Bronchial epithelial cell (primary cell): ENCODE data around the gene TMEM140. TPM values are rescaled to one million over a fixed set of nuclear protein-coding genes. Genes with fewer than 3 reads are reported as not detected.
A peak's percentile ranks its signal among the peaks of the same experiment; 100 is the strongest.

Source experiments
- DNase-seq: peaks from one replicate; pipeline ENCODE4 v3.0.0-alpha.2; 2010; ENCODE audit warnings: low read depth
- FAIRE-seq: peaks from 2 replicates; lab custom pipeline; 2011; peaks lifted over from hg19 to GRCh38; lab: Jason Lieb, UNC
- H3K27me3 ChIP-seq: 2 replicates; pipeline ENCODE4 v1.5.1; 2011; ENCODE audit warnings: low read length; ENCODE audit not compliant: control insufficient read depth, insufficient read depth
- H3K36me3 ChIP-seq: 2 replicates; pipeline ENCODE4 v1.5.1; 2011; ENCODE audit warnings: low read length; ENCODE audit not compliant: control insufficient read depth, insufficient read depth
- H3K4me3 ChIP-seq: 2 replicates; pipeline ENCODE4 v1.5.1; 2011; ENCODE audit warnings: mild to moderate bottlenecking, low read depth, low read length, control low read depth
- total RNA-seq: library from RNA; depleted of rRNA; stranded (reverse); fragments of >200 nt; gene quantifications from 2 replicates; pipeline ENCODE4 v1.2.1, GENCODE V29; 2014
- TF ChIP-seq, protein P1 (sequence below): IDR thresholded peaks from 2 replicates; pipeline ENCODE4 v1.5.1; 2011; ENCODE audit warnings: mild to moderate bottlenecking, moderate library complexity, low read length, control low read depth, inconsistent platforms; ENCODE audit not compliant: insufficient read depth, severe bottlenecking

Gene TMEM140
- total RNA-seq, 1 donor from 2014 or later, result 0.53 TPM

DNA sequence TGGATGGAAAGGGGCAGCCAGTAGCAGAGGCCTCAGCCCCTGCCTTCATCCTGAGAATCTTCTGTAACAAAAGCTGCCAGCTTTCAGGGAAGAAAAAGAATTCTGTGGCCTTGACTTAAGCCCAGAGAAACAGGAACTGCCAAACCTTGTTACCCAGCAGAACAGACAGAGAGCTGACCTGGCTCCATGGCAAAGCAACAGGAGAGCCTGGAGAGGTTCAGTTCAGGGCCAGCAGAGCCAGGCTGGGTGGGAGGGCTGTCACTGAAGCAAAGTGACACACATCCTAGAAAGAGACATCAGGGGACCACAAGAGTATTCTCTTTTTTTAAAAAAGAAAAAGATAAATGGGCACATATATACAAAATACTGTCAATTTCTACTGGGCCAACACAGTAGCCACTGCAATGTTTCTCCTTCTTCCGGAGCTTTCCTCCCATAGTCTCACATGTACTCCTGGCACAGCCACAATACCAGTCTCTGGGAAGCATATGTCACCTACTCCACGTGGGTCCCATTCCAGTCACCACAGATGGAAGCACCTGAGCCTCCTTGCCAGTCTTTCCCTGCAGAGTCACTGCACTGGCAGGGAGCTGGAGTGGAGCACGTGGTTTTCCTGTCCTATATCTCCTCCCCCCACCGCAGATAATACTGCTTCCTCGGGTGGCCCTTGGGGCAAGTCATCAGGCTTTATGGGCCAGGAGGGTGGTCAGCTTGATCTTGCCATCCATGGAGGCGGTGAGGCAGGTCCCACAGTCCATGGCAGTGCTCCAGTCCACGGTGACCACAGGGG is 37.8 kb downstream of the TMEM140 start:
- H3K36me3 ChIP-seq, result peaks cover 33% of the 10 kb centered on the region
- H3K27me3 ChIP-seq, result no peaks in the 10 kb centered on the region
- TF ChIP-seq, protein P1, sequence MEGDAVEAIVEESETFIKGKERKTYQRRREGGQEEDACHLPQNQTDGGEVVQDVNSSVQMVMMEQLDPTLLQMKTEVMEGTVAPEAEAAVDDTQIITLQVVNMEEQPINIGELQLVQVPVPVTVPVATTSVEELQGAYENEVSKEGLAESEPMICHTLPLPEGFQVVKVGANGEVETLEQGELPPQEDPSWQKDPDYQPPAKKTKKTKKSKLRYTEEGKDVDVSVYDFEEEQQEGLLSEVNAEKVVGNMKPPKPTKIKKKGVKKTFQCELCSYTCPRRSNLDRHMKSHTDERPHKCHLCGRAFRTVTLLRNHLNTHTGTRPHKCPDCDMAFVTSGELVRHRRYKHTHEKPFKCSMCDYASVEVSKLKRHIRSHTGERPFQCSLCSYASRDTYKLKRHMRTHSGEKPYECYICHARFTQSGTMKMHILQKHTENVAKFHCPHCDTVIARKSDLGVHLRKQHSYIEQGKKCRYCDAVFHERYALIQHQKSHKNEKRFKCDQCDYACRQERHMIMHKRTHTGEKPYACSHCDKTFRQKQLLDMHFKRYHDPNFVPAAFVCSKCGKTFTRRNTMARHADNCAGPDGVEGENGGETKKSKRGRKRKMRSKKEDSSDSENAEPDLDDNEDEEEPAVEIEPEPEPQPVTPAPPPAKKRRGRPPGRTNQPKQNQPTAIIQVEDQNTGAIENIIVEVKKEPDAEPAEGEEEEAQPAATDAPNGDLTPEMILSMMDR, result no peak
- no peak overlapping the region for H3K4me3 ChIP-seq
- DNase-seq, result no peak
- no peak for FAIRE-seq

DNA sequence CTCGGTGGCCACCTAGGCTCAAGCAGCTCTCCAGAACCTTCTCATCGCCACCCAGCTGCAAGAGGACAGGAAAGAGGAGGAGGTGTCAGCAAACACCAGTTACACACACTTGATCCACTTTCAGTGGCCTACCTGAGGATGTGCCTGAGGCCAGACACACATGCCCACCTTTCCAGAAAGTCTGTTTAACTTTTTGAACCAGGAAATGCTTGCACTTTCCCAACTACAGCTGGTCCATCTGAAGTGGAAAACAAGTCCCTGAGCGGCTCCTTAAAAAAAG is 38.3 kb downstream of the TMEM140 start:
- FAIRE-seq (no peak), DNase-seq (no peak)
- Histone ChIP-seq H3K27me3 (no peaks in the 10 kb centered on the region), H3K36me3 (peaks cover 33% of the 10 kb centered on the region), H3K4me3 (no peak overlapping the region)
- TF ChIP-seq, protein P1, result no peak

DNA sequence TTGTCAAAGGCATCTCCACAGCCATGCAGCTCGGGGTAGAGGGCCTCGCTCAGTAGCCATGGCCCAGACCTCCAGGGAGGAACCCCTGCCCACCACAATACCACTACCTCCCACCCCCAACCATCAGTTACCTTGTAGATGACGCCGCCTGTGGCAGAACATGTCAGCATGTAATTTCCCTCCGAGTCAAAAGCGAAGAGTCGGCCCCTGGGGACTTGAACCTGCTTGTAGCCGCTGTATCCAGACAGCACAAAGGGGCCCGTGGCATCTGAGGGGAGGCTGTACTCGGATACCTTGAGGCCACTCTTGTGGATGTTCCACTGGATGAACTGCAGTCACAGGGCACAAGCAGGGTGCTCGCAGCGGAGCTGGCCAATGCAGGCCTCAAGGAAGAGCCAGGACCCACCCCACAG is 39.0 kb downstream of the TMEM140 start:
- TF ChIP-seq, protein P1, result no peak
- FAIRE-seq, result no peak
- Histone ChIP-seq H3K27me3 (no peaks in the 10 kb centered on the region), H3K36me3 (peaks cover 33% of the 10 kb centered on the region), H3K4me3 (no peak overlapping the region)
- no peak for DNase-seq

DNA sequence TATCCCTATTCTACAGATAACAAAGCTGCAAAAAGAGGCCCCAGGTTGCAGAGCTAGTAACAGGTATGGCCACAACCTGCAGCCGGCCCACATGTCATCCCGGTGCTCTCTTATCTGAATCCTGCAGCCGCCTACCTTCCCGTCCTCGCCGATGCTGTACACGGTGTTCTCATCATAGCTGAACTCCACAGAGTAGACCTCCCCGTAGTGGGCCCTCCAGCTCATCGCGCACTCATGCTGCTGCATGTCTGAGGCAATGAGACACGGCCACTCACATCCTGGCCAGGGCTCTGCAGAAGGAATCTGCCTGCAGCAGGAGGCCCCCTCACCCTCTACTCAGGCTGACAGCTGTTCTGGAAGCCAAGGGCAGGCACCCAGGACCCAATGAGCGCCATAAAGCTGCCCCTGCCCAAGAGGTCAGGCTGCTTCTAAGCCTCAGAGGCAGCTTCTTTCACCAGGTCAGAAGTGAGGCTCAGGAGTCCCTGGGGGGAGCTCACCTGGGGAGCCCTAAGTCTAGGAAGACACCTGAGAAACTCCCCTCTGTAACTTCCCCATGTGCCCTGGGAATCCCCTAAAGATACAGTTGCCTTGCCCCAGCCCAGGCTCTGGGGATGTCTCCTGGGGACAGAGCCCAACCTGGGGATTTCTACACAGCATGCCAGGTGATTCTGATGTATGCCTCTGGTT is 40.6 kb downstream of the TMEM140 start:
- peaks cover 34% of the 10 kb centered on the region for H3K36me3 ChIP-seq
- no peak overlapping the region for H3K4me3 ChIP-seq
- no peaks in the 10 kb centered on the region for H3K27me3 ChIP-seq
- no peak for FAIRE-seq
- TF ChIP-seq, protein P1, result no peak
- peak; percentile 76 for DNase-seq

DNA sequence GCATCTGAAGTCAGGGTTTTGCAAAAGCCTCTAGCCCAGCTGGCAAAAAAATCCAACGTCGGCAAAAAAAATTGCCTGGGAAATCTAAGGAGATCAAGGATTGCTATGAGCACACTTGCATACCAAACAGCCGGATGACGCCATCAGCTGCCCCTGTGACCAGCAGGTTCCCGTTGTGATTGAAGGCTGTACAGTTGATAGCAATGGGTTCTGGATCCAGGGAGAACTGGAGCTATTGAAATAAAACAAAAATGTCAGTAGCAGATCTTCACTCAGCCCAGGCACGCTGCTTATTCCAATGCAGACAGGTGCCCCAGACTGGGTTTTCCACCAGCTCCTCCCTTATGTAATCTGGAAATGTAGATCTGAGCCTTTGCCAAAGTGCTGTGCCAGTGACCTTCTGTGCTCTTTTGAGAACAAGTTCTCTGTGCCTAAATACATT is 41.4 kb downstream of the TMEM140 start:
- Histone ChIP-seq H3K27me3 (no peaks in the 10 kb centered on the region), H3K36me3 (peaks cover 31% of the 10 kb centered on the region), H3K4me3 (no peak overlapping the region)
- DNase-seq (no peak), FAIRE-seq (no peak)
- TF ChIP-seq, protein P1, result no peak
